GM19372 (cell line): ENCODE results near the gene CTXND2.
"Not testable (repeated sequence)": the region's sequence is repeated elsewhere in the genome, so short reads cannot be mapped to it uniquely, and the experiment has no call there.

Experiments used
- ATAC-seq: cut with Tn5 transposase; IDR thresholded peaks from one replicate; pipeline ENCODE4 v1.9.1; 2021; ENCODE audit warnings: mild to moderate bottlenecking, low read depth, moderate library complexity; ENCODE audit not compliant: unreplicated experiment

The CTXND2 gene

DNA sequence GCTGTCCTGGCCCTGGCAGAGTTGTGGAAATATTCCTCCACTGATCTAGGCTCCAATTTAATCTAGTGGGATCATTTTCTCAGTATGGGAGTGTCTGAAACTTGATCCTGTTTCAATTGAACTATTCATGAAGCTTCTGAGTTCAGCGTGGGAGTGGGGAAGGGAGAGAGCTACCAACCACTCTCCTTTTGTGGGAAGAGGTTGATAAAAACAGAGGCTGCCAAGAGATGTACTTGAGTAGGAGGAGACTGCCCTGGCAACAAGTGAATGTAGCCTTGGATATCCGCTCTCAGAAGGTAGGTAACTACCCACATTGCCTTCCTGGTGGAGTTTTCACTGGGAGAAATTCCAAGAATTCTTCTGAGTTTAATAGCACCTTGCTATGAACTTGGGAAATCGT lies at the start of gene CTXND2:
CTXND2 (plus strand) TSS at position 119 of the 400 bp plus-strand sequence. CDS start 25,179 bp downstream, outside the sequence.
- ATAC-seq, result no peak

DNA sequence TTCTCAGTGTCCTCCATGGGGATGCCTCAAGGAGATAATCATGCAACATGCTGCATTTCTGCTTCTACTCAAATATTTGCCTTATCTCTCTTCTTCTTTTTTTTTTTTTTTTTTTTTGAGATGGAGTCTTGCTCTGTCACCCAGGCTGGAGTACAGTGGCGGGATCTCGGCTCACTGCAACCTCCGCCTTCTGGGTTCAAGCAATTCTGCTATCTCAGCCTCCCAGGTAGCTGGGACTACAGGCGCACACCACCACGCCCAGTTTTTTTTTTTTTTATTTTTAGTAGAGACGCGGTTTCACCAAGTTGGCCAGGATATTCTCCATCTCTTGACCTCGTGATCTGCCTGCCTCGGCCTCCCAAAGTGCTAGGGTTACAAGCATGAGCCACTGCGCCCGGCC lies 46.1 kb upstream of the CTXND2 start:
- ATAC-seq, result not testable (repeated sequence)

- ATAC-seq, result no peak
These were observed 45.3 kb upstream of the CTXND2 start for GRCh38 chr1:150841626-150842025.

DNA sequence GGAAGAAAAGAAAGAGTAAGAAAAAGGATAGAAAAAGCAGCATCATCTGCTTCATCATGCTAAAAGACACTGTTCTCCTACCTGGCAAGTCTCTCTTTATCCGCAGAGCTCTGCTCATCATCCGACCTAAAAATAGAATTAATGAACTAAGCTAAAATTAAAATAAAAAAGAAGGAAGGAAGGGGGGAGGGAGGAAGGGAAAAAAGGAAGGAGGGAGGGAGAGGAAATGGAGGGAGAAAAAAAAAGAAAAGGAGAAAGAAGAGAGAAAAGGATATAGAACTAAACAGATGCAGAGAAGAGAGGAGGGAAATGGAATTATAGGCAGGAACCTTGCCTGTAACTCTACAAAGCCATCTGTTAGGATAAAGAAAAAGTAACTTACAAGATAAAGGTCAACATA lies 44.6 kb upstream of the CTXND2 start:
- ATAC-seq, result no peak

- ATAC-seq, result no peak
These were observed 44.0 kb upstream of the CTXND2 start for GRCh38 chr1:150842964-150843363.

DNA sequence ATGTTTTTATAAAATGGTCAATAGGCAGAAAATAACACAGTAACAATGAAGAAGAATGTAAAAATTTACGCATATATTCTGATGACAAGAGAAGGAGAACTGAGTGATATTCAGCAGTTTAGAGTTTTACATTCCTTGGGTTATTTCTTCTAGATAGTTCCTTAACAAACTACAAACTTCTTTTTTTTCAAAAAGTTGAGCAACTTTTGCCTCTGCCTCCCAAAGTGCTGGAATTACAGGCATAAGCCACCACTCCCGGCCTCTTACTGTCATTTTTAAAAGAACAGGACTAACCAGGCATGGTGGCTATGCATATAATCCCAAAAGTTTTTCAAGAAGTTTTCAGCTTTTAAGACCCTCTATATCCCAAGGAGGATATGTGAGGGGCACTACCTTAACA lies 43.5 kb upstream of the CTXND2 start:
- ATAC-seq, result no peak

DNA sequence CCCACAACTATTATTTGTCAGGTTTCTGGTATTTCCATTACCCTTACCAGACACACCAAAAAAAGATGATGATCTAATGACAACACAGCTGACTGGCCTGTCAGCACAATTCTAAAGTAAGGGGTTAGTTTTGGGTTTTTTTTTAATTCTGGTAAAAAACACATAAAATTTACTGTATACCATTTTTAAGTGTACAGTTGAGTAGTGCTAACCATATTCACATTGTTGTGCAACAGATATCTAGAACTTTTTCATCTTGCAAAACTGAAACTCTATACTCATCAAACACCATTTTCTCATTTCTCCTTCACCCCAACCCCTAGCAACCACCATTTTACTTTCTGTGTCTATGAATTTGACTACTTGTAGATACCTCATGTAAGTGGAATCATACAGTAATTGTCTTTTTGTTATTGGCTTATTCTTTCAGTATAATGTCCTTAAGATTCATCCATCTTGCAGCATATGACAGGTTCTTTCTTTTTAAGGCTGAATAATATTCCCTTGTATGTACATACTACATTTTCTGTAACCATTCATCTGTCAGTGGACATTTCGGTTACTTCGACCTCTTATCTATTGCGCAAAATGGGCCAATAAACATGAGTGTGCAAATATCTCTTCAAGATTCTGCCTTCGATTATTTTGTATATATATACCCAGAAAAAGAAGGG lies 40.3 kb upstream of the CTXND2 start:
- no peak for ATAC-seq

GRCh38 chr1:150850801-150851362 lies 36.1 kb upstream of the CTXND2 start:
- not testable (repeated sequence) for ATAC-seq

DNA sequence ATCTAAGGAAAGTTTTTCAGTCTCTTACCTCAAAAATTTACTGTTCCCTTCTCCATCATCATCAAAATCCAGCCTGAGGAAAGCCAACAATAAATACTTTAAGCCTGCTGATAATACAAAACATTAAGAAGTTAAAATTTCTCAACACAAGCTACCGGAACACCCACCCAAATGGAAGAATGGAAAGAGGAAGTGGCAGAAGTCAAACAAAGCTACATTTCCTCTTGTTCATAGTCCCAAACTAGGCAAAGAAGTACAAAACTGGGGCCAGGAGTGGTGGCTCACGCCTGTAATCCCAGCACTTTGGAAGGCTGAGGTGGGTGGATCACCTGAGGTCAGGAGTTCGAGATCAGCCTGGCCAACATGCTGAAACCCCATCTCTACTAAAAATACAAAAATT lies 34.2 kb upstream of the CTXND2 start:
- ATAC-seq, result not testable (repeated sequence)

DNA sequence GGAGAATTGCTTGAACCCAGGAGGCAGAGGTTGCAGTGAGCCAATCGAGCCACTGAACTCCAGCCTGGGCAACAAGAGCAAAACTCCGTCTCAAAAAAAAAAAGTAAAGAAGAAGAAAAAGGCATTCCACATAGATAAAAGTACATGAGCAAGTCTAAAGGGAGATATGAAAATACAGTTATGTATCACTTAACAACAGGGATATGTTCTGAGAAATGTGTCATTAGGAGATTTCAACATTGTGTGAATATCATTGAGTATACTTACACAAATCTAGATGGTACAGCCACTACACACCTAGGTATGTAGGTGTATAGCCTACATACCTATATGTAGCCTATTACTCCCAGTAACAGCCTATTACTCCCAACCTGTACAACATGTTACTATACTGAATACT lies 23.2 kb upstream of the CTXND2 start:
- no peak for ATAC-seq

DNA sequence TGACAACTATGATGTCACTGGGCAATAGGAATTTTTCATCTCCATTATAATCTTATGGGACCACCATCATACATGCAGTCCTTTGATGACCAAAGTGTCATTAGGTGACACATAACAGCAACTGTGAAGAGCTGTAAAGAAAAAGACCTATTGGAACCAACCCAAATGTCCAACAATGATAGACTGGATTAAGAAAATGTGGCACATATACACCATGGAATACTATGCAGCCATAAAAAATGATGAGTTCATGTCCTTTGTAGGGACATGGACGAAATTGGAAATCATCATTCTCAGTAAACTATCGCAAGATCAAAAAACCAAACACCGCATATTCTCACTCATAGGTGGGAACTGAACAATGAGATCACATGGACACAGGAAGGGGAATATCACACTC lies 22.7 kb upstream of the CTXND2 start:
- not testable (repeated sequence) for ATAC-seq

DNA sequence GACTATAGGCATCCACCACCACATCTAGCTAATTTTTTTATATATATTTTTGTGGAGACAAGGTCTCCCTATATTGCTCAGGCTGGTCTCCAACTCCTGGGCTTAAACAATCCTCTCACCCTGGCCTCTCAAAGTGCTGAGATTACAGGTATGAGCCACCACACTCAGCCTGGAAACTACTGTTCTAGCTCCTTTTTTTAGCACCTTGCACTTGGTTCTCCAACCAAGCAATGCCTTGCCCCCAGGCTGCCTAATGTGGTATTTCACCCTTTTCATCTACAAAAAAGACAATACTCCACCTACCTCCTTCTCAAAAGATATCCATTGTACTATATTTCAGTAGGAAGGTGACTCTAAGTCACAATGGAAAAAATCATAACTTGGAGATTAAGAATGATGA lies 17.3 kb upstream of the CTXND2 start:
- no peak for ATAC-seq

- ATAC-seq, result no peak
These were observed 14.4 kb upstream of the CTXND2 start for GRCh38 chr1:150872572-150872971.

GRCh38 chr1:150873521-150873920 lies 13.4 kb upstream of the CTXND2 start:
- ATAC-seq, result no peak

DNA sequence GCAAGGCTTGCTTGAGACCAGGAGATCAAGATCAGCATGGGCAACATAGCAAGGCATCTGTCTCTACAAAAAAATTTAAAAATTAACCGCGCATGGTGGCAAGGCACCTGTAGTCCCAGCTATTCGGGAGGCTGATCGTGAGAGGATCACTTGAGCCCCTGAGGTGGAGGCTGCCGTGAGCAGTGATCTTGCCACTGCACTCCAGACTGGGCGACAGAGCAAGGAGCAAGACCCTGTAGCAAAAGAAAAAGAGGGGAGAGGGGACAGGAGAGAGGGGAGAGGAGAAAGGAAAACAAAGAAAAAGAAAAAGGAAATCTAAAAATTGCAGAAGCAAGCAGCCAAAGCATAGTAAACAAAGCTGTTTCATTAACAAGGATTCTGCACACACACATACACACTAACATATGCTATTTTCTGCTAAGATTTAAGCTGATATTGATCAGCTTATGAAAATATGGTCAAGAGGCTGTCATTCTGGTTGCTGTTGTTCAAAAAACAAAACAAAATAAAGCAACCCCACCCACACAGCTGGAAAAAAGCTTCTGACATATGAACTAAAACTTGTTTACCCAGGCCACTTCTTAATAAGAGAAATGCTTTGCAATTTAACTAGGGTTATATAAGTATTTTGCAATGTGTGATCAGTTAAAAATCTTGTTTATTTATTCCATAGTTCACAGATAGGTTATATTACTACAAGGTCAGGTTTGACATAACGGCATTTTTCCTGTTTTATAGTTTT lies 12.3 kb upstream of the CTXND2 start:
- no peak for ATAC-seq

- no peak for ATAC-seq
These were observed 11.5 kb upstream of the CTXND2 start for GRCh38 chr1:150875197-150876118.

- peak; percentile 13 for ATAC-seq
These were observed 10.8 kb upstream of the CTXND2 start for GRCh38 chr1:150876119-150876454.

GRCh38 chr1:150878931-150879330 lies 8.0 kb upstream of the CTXND2 start:
- ATAC-seq, result not testable (repeated sequence)

DNA sequence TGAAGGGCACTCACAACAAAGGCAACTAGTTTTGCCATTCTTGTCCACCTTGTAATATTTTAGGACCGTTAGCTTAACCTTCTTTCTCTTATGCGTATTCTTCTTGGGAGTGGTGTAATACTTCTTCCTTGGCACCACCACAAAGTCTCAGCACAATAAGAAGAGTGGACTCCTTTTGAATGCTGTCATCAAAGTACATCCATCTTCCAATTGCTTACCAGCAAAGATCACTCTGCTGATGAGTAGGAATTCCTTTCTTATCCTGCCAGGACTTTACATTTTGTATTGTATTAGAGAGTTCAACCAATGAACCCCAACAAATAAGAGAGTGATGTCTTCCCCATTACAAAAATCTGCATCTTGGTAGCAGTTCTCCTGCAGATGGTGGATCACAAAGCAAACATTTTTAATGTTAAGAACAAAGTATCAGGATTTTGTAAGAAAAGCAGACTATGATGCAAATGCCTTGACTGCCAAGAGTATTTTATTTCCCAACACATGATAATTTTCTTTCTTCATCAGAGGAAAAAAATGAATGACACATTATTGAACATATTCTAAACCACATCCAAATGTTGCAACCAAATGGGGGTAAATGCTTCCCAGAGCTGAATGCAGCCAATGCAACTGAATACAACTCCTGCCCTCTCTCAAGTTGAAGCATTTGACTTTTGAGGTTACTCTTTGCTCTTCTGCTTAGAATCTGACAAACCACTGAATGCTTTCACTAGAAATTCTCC lies 5.4 kb upstream of the CTXND2 start:
- no peak for ATAC-seq

DNA sequence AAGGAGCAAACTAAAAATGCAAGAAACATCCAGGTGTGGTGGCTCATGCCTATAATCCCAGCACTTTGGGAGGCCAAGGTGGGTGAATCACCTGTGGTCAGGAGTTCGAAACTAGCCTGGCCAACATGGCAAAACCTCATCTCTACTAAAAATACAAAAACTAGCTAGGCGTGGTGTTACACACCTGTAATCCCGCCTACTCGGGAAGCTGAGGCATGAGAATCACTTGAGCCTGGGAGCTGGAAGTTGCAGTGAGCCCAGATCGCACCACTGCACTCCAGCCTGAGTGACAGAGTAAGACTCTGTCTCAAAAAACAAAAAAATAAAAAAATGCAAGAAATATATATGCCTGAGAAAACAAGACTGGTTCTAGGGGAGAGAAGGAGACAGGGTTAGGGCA lies 3.8 kb upstream of the CTXND2 start:
- not testable (repeated sequence) for ATAC-seq
